Ishikawa (cell line): ENCODE measurements around the gene HTRA1.

Experiments
- CEBPB ChIP-seq: IDR thresholded peaks from 2 replicates; pipeline ENCODE4 v1.6.1; 2012
- CREB1 ChIP-seq: IDR thresholded peaks from 2 replicates; pipeline ENCODE4 v1.6.1; 2012; ENCODE audit warnings: low read depth
- EGR1 ChIP-seq: IDR thresholded peaks from 2 replicates; pipeline ENCODE4 v1.6.1; 2012
- EP300 ChIP-seq: IDR thresholded peaks from 2 replicates; pipeline ENCODE4 v1.6.1; 2012; ENCODE audit warnings: borderline replicate concordance
- FOXM1 ChIP-seq: IDR thresholded peaks from 2 replicates; pipeline ENCODE4 v1.6.1; 2012; ENCODE audit warnings: low read depth, borderline replicate concordance
- NFIC ChIP-seq: IDR thresholded peaks from 2 replicates; pipeline ENCODE4 v1.6.1; 2012
- RAD21 ChIP-seq: IDR thresholded peaks from 2 replicates; pipeline ENCODE4 v1.6.1; 2012; ENCODE audit warnings: low read depth
- REST ChIP-seq: IDR thresholded peaks from 2 replicates; pipeline ENCODE4 v1.6.1; 2012; ENCODE audit warnings: low read depth, mild to moderate bottlenecking
- TAF1 ChIP-seq: IDR thresholded peaks from 2 replicates; pipeline ENCODE4 v1.6.1; 2012; ENCODE audit warnings: low read depth, mild to moderate bottlenecking
- TCF12 ChIP-seq: IDR thresholded peaks from 2 replicates; pipeline ENCODE4 v1.6.1; 2012; ENCODE audit warnings: low read depth
- TEAD4 ChIP-seq: IDR thresholded peaks from 2 replicates; pipeline ENCODE4 v1.6.1; 2012
- USF1 ChIP-seq: IDR thresholded peaks from 2 replicates; pipeline ENCODE4 v1.6.1; 2012
- YY1 ChIP-seq: IDR thresholded peaks from 2 replicates; pipeline ENCODE4 v1.6.1; 2012; ENCODE audit warnings: low read depth
- ZBTB7A ChIP-seq: IDR thresholded peaks from 2 replicates; pipeline ENCODE4 v1.6.1; 2012; ENCODE audit warnings: low read depth
- TF ChIP-seq, protein P1 (sequence below): IDR thresholded peaks from 2 replicates; pipeline ENCODE4 v1.6.1; 2012

Gene HTRA1

GRCh38 chr10:122441961-122442360 is 19.4 kb upstream of the HTRA1 start:
- TF ChIP-seq RAD21, result no peak
- TF ChIP-seq FOXM1, result no peak
- TF ChIP-seq EP300, result no peak
- no peak for TF ChIP-seq REST
- TF ChIP-seq EGR1, result no peak
- no peak for TF ChIP-seq ZBTB7A
- TF ChIP-seq TAF1, result no peak
- TF ChIP-seq TCF12, result no peak
- TF ChIP-seq CREB1, result no peak
- TF ChIP-seq TEAD4, result no peak
- TF ChIP-seq NFIC, result no peak
- TF ChIP-seq YY1, result no peak
- no peak for TF ChIP-seq USF1

DNA sequence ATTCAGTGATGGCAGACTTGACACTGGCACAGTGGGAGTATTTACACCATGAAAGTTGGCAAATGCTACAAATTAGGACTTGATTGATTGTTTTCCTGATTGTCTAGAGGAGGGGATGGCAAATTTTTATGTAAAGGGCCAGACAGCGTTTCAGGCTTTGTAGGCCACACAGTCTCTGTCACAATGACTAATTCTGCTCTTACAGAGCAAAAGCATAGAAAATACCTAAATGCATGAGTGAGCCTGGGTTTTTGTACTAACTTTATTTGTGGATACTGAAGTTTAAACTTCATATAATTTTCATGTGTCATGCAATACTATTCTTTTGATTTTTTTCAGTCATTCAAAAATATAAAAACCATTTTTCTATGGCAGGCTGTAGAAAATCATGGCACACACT is 15.9 kb upstream of the HTRA1 start:
- TF ChIP-seq REST (no peak), RAD21 (no peak), EGR1 (no peak), YY1 (no peak), CEBPB (no peak), USF1 (no peak), ZBTB7A (no peak), NFIC (no peak), TCF12 (no peak), FOXM1 (no peak), TAF1 (no peak), TEAD4 (no peak), EP300 (no peak), CREB1 (no peak)
- TF ChIP-seq, protein P1, sequence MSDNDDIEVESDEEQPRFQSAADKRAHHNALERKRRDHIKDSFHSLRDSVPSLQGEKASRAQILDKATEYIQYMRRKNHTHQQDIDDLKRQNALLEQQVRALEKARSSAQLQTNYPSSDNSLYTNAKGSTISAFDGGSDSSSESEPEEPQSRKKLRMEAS, result no peak

GRCh38 chr10:122445904-122446303 is 15.4 kb upstream of the HTRA1 start:
- no peak for TF ChIP-seq REST
- no peak for TF ChIP-seq FOXM1
- no peak for TF ChIP-seq RAD21
- no peak for TF ChIP-seq YY1
- TF ChIP-seq ZBTB7A, result no peak
- TF ChIP-seq NFIC, result no peak
- no peak for TF ChIP-seq CEBPB
- no peak for TF ChIP-seq TAF1
- TF ChIP-seq EP300, result no peak
- no peak for TF ChIP-seq TEAD4
- no peak for TF ChIP-seq EGR1
- TF ChIP-seq, protein P1, result no peak
- no peak for TF ChIP-seq TCF12
- no peak for TF ChIP-seq USF1
- no peak for TF ChIP-seq CREB1
